Caco-2 (cell line): ENCODE results near the gene CCS. TPM values are rescaled to one million over a fixed set of nuclear protein-coding genes. Genes with fewer than 3 reads are reported as not detected.

Experiments used
- BruUV-seq: library from RNA; stranded (reverse); fragments of 400-500 nt; replicated peaks from 2 replicates; lab custom pipeline; 2021; lab: Mats Ljungman, UMichigan
- CTCF ChIA-PET: fragments of 300-600 bp; sonication (Branson Sonifier 250); formaldehyde crosslinking; loops from one replicate; lab custom pipeline; 2022; ENCODE audit warnings: antibody characterized with exemption; lab: Charles Lee
- POLR2A ChIA-PET: fragments of 300-600 bp; sonication (Branson Sonifier 250); formaldehyde crosslinking; loops from one replicate; lab custom pipeline; 2022; ENCODE audit warnings: antibody characterized with exemption; lab: Charles Lee
- DNase-seq, 2 experiments: peaks; one replicate each; pipeline versions ENCODE4 v3.0.0 to v3.0.0-alpha.2; 2020 to 2022
- H3K27me3 ChIP-seq: replicated peaks from 2 replicates; pipeline ENCODE4 v1.6.0; 2011; ENCODE audit warnings: low read length; ENCODE audit not compliant: control insufficient read depth, insufficient read depth
- H3K36me3 ChIP-seq: 2 replicates; pipeline ENCODE4 v1.5.1; 2011; ENCODE audit warnings: low read length; ENCODE audit not compliant: control insufficient read depth, insufficient read depth
- H3K4me1 ChIP-seq: fragments of 250-450 bp; sonication (Bioruptor Pico); 2 replicates; pipeline ENCODE4 v1.5.1; 2020; ENCODE audit warnings: mild to moderate bottlenecking
- H3K4me3 ChIP-seq: 2 replicates; pipeline ENCODE4 v1.5.1; 2011; ENCODE audit warnings: low read depth, mild to moderate bottlenecking, control low read depth, low read length
- H3K9me3 ChIP-seq: fragments of 250-450 bp; sonication (Bioruptor Pico); 2 replicates; pipeline ENCODE4 v1.5.1; 2020; ENCODE audit warnings: mild to moderate bottlenecking, moderate library complexity
- H3K27ac Mint-ChIP-seq: one replicate; pipeline ENCODE4 v1.8.0; 2022; ENCODE audit warnings: mixed read lengths; ENCODE audit not compliant: unreplicated experiment
- H3K27me3 Mint-ChIP-seq: one replicate; pipeline ENCODE4 v1.8.0; 2022; ENCODE audit warnings: mixed read lengths; ENCODE audit not compliant: insufficient read depth, unreplicated experiment
- H3K36me3 Mint-ChIP-seq: one replicate; pipeline ENCODE4 v1.8.0; 2022; ENCODE audit warnings: mild to moderate bottlenecking, mixed read lengths; ENCODE audit not compliant: insufficient read depth, unreplicated experiment
- H3K4me1 Mint-ChIP-seq: one replicate; pipeline ENCODE4 v1.8.0; 2022; ENCODE audit warnings: low read depth, mixed read lengths; ENCODE audit not compliant: unreplicated experiment
- H3K4me3 Mint-ChIP-seq: one replicate; pipeline ENCODE4 v1.8.0; 2022; ENCODE audit warnings: mild to moderate bottlenecking, moderate library complexity, mixed read lengths; ENCODE audit not compliant: unreplicated experiment
- H3K9me3 Mint-ChIP-seq: one replicate; pipeline ENCODE4 v1.8.0; 2022; ENCODE audit warnings: mixed read lengths; ENCODE audit not compliant: unreplicated experiment
- CTCF ChIP-seq, 2 experiments: fragments of 200-600 bp in 1 of 2; IDR thresholded peaks; 1 replicate in 1 of 2; 2 replicates in 1 of 2; pipeline versions ENCODE4 v1.5.1 to v1.8.0; 2011 to 2022; ENCODE audit warnings: antibody characterized with exemption in 1 of 2, control low read depth in 1 of 2, inconsistent platforms in 1 of 2, low read depth in 1 of 2, low read length in 1 of 2, mild to moderate bottlenecking in 1 of 2, moderate library complexity in 1 of 2; ENCODE audit not compliant: insufficient read depth in 1 of 2, severe bottlenecking in 1 of 2, unreplicated experiment in 1 of 2
- intact Hi-C: fragments of 100-400 bp; cut with micrococcal nuclease; formaldehyde crosslinking; loops from one replicate; pipeline ENCODE4 v1.10.0; 2022; ENCODE audit not compliant: unreplicated experiment
- total RNA-seq: library from RNA; stranded (reverse); gene quantifications from 2 replicates; pipeline ENCODE4 v1.2.3, GENCODE V29; 2022

Gene CCS
- total RNA-seq, 1 experiment from 2014 or later: 52.9 TPM

DNA sequence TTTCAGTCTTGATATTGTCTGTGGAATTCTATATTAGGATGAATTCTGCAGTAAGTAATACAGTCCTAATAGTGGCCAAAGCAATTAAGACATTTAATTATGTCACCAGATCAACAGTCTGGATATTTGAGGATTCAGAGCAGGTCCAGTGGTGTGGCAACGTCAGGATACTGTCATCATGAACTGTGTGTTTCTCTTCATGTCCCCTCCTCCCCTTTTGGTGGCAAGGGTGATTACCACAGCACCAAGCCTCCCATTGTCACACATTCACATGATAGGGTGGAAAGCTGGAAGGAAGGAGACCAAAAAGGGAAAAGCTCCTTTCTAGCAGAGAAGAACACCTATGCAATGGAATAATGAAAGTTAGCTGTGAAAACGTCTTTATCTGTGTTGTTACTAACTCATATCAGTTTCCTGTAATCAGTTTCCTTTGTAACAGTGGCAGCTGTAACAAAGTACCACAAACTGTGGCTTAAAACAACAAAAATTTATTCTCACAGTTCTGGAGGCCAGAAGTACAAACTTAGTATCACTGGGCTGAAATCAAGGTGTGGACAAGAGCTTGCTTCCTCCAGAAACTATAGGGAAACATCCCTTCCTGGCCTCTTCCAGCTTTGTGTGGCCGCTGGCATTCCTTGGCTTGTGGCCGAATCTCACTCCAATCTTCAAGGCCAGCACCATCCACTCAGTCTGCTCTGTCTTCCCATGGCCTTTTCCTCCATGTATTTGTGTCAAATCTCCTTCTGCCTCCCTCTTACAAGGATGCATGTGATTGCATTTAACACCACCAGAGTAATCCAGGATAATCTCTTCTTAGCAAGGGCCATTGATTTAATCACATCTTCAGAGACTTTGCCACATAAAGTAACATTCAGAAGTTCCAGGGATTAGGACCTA is 17.0 kb downstream of the CCS start:
- H3K36me3 Mint-ChIP-seq: peaks cover 11% of the 10 kb centered on the region
- no peaks in the 10 kb centered on the region for H3K4me1 Mint-ChIP-seq
- Histone ChIP-seq H3K9me3 (no peaks in the 10 kb centered on the region), H3K36me3 (no peaks in the 10 kb centered on the region), H3K4me3 (no peak overlapping the region), H3K4me1 (no peaks in the 10 kb centered on the region), H3K27me3 (no peaks in the 10 kb centered on the region)
- no peak for TF ChIP-seq CTCF (IDR thresholded peaks at IDR 0.05; ENCODE audit: insufficient read depth in 1 of 2, low read depth in 1 of 2, low read length in 1 of 2, severe bottlenecking in 1 of 2, unreplicated experiment in 1 of 2)
- no peaks in the 10 kb centered on the region for H3K9me3 Mint-ChIP-seq
- no peak overlapping the region for H3K4me3 Mint-ChIP-seq
- intact Hi-C loops: no loop called here
- TSS peak; percentile 11 for BruUV-seq
- POLR2A ChIA-PET: interaction anchor here (0.6 kb wide), 1 partner anchor 61 kb away, joined by 14 read pairs; no protein-coding TSS in a partner anchor
- no peaks in the 10 kb centered on the region for H3K27me3 Mint-ChIP-seq
- H3K27ac Mint-ChIP-seq: no peak overlapping the region
- CTCF ChIA-PET: no interaction called here
- no peak for DNase-seq

GRCh38 chr11:66612458-66612857 is 19.5 kb downstream of the CCS start:
- Mint-ChIP-seq H3K4me1 (no peaks in the 10 kb centered on the region), H3K27me3 (no peaks in the 10 kb centered on the region), H3K36me3 (peaks cover 17% of the 10 kb centered on the region), H3K9me3 (no peaks in the 10 kb centered on the region), H3K4me3 (no peak overlapping the region), H3K27ac (no peak overlapping the region)
- H3K9me3 ChIP-seq: no peaks in the 10 kb centered on the region
- ChIA-PET CTCF (no interaction called here), POLR2A (interaction anchor here (0.9 kb wide), 1 partner anchor 26 kb away, joined by 3 read pairs; no protein-coding TSS in a partner anchor)
- no peaks in the 10 kb centered on the region for H3K27me3 ChIP-seq
- DNase-seq: no peak
- peaks cover 6% of the 10 kb centered on the region; the same call in 1 of the 2 replicates for H3K4me1 ChIP-seq
- TF ChIP-seq CTCF (IDR thresholded peaks at IDR 0.05; ENCODE audit: insufficient read depth in 1 of 2, low read depth in 1 of 2, low read length in 1 of 2, severe bottlenecking in 1 of 2, unreplicated experiment in 1 of 2): no peak
- no peaks in the 10 kb centered on the region for H3K36me3 ChIP-seq
- no peak overlapping the region for H3K4me3 ChIP-seq
- no TSS peak for BruUV-seq
- intact Hi-C loops: no loop called here

DNA sequence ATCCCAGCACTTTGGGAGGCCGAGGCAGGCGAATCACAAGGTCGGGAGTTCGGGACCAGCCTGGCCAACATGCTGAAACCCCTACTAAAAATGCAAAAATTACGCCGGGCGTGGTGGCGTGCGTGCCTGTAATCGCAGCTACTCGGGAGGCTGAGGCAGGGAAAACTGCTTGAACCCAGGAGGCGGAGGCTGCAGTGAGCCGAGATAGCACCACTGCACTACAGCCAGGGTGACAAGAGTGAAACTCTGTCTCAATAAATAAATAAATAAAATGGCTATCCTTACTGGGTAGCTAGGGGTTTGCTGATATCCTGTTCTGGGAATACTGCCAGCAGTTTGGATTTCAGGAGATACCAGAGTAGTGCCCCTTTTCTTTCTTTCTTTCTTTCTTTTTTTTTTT is 21.1 kb downstream of the CCS start:
- CTCF ChIA-PET: interaction anchor here (0.7 to 1.5 kb wide), 2 partner anchors 24 to 65 kb away, joined by 3 to 5 read pairs; partner anchors contain the start of gene RBM4

More for the DNA sequence above, 21.1 kb downstream of the CCS start:
- Mint-ChIP-seq H3K27ac (no peak overlapping the region), H3K9me3 (no peaks in the 10 kb centered on the region), H3K36me3 (peaks cover 34% of the 10 kb centered on the region), H3K4me3 (no peak overlapping the region), H3K27me3 (no peaks in the 10 kb centered on the region), H3K4me1 (peaks cover 15% of the 10 kb centered on the region)
- H3K36me3 ChIP-seq: 0 out of 2 replicates have a peak, but pooled peaks cover 2% of the 10 kb centered on the region
- no TSS peak for BruUV-seq
- no peaks in the 10 kb centered on the region for H3K9me3 ChIP-seq
- intact Hi-C loops: no loop called here
- peaks cover 17% of the 10 kb centered on the region for H3K4me1 ChIP-seq
- no peak overlapping the region for H3K4me3 ChIP-seq
- POLR2A ChIA-PET: interaction anchor here (0.7 kb wide), 1 partner anchor 24 kb away, joined by 7 read pairs; no protein-coding TSS in a partner anchor
- no peaks in the 10 kb centered on the region for H3K27me3 ChIP-seq
- no peak for TF ChIP-seq CTCF (IDR thresholded peaks at IDR 0.05; ENCODE audit: insufficient read depth in 1 of 2, low read depth in 1 of 2, low read length in 1 of 2, severe bottlenecking in 1 of 2, unreplicated experiment in 1 of 2)
- DNase-seq: no peak
